Measurements from ENCODE around the gene ODF2L.

The ODF2L gene

GRCh38 chr1:86346388-86346787 is 49.7 kb downstream of the ODF2L start:
- TF ChIP-seq, protein P1, sequence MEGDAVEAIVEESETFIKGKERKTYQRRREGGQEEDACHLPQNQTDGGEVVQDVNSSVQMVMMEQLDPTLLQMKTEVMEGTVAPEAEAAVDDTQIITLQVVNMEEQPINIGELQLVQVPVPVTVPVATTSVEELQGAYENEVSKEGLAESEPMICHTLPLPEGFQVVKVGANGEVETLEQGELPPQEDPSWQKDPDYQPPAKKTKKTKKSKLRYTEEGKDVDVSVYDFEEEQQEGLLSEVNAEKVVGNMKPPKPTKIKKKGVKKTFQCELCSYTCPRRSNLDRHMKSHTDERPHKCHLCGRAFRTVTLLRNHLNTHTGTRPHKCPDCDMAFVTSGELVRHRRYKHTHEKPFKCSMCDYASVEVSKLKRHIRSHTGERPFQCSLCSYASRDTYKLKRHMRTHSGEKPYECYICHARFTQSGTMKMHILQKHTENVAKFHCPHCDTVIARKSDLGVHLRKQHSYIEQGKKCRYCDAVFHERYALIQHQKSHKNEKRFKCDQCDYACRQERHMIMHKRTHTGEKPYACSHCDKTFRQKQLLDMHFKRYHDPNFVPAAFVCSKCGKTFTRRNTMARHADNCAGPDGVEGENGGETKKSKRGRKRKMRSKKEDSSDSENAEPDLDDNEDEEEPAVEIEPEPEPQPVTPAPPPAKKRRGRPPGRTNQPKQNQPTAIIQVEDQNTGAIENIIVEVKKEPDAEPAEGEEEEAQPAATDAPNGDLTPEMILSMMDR (IDR thresholded peaks at IDR 0.05; ENCODE audit: borderline replicate concordance, insufficient read depth, low read depth, low read length) = no peak
- no peak overlapping the region for H3K4me3 ChIP-seq (ENCODE audit: low read depth, low read length)

DNA sequence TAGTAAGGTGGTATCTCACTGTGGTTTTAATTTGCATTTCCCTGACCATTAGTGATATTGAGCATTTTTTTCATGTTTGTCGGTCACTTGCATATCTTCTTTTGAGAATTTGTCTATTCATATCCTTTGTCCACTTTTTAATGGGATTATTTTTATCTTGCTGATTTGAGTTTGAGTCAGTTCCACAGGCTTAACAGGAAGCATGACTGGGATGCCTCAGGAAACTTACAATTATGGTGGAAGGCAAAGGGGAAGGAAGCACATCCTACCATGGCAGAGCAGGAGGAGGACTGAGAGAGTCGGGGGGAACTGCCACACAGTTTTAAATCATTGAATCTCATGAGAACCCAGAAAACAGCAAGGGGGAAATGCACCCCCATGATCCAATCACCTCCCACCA is 51.1 kb downstream of the ODF2L start:
- no peak overlapping the region for H3K4me3 ChIP-seq (ENCODE audit: low read depth, low read length)
- TF ChIP-seq, protein P1 (IDR thresholded peaks at IDR 0.05; ENCODE audit: borderline replicate concordance, insufficient read depth, low read depth, low read length) = no peak

DNA sequence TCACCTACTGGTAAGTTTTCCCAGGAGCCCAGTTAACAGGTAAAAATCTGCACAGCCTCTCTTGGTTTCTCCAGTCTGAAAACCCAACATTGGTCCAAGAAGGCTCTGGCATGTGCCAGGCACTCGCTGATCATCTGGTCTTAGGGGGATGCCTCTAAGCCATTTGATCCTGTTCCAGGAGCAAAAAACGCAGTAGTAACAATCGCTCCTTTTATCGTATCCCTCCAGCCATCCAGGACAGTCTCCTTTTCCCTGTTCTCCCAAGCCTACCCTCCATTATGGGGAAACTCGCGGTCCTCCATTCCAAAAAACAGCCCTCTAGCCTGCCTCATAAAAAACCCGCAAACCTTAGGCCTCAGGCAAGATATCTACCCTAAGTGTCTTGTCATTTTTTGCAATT is 56.2 kb downstream of the ODF2L start:
- TF ChIP-seq, protein P1 (IDR thresholded peaks at IDR 0.05; ENCODE audit: borderline replicate concordance, insufficient read depth, low read depth, low read length) = no peak
- no peak overlapping the region for H3K4me3 ChIP-seq (ENCODE audit: low read depth, low read length)

DNA sequence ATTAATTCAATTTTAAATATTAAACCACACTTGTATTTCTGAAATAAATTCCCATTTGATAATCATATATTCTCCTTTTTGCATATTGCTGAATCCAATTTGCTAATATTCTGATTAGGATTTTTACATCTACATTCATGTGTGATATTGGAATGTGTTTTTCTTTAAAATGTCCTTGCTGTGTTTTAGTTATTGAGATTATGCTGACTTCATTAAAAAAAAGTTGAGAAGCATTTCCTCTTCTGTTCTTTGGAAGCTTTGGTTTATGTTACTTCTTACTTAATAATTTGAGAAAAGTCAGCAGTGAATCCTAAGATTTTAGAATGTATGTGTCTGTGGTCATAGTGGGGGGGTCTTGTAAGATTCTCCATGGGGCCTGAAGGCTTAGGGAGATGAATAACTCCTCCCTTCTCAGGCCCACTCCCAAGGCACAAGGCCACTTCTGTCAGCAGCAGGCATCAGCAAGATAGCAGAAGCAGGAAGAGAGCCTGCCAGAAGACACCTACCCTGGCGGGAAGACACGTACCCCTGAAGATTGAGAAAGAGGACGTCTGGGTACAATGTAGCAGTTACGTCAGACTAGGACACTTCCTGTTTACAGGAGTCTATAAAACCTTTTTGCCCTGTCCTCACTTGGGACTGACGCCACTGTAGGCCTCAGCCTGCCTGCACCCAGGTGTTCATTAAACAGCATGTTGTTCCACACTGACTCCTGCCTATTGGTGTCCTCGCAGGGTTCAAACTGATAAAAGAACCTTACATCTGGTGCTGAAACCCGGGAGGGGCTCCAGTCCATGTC is 56.9 kb downstream of the ODF2L start:
- TF ChIP-seq, protein P1 (IDR thresholded peaks at IDR 0.05; ENCODE audit: borderline replicate concordance, insufficient read depth, low read depth, low read length) = no peak
- H3K4me3 ChIP-seq (ENCODE audit: low read depth, low read length) = no peak overlapping the region

DNA sequence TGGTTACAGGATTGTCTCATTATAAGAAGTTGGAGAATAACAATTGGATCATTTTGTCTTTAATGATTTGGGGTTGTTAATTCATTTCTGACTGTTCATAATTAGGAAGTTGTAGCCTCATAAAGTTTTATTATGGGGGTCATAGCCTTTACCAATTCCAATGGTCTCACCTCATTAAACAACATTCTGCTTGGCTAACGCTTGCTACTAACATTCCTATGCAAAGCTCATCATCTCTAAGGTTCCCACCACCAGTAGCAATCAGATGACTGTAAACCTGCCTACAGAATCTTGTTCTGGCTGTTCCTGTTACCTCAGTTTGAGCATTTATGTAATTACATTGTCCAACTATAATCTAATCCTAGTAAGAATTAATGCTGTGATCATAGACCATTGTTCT is 60.2 kb downstream of the ODF2L start:
- TF ChIP-seq, protein P1 (IDR thresholded peaks at IDR 0.05; ENCODE audit: borderline replicate concordance, insufficient read depth, low read depth, low read length) = no peak

GRCh38 chr1:86325264-86325663 is 70.9 kb downstream of the ODF2L start:
- H3K4me3 ChIP-seq (ENCODE audit: low read depth, low read length) = no peak overlapping the region
- TF ChIP-seq, protein P1 (IDR thresholded peaks at IDR 0.05; ENCODE audit: borderline replicate concordance, insufficient read depth, low read depth, low read length) = no peak

More for the DNA sequence above, 60.2 kb downstream of the ODF2L start:
- no peak overlapping the region for H3K4me3 ChIP-seq (ENCODE audit: low read depth, low read length)
